SH-SY5Y (cell line): Measurements from ENCODE around the gene NKD1.

Source experiments
- GATA2 ChIP-seq: IDR thresholded peaks from 2 replicates; pipeline ENCODE4 v1.6.1; 2011; ENCODE audit warnings: mild to moderate bottlenecking, low read depth, low read length
- GATA3 ChIP-seq: IDR thresholded peaks from 2 replicates; pipeline ENCODE4 v1.6.1; 2011; ENCODE audit warnings: low read depth, mild to moderate bottlenecking, low read length, moderate library complexity

DNA sequence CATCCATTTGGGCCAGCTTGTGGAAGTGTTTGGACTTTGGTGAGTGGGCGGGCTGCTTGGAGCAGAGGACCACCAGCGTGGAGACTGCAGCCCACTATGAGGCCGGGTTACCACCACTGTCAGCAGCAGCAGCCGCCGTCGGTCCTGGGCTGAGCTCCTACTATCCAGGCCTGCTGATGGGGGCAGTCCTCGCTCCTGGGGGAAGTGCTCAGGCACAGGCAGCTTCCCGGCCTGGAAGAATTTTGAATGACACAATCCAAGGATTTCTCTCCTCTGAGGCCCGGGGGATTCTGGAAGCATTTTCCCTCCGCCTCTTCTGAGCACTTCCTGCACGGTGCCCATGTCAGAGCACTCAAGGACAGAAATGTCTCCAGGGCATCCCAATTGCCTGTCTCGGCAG lies 139.9 kb downstream of the NKD1 start:
- TF ChIP-seq GATA2 (no peak), GATA3 (no peak)
